ENCODE measurements around the gene NUDT14.

GRCh38 chr14:105201156-105201924 lies 20.2 kb upstream of the NUDT14 start:
- no peak for TF ChIP-seq ZNF565 (CRISPR knock-in tag; conservative IDR thresholded peaks at IDR 0.05; ENCODE audit: low read depth)
- no peak for TF ChIP-seq GLIS3 (CRISPR knock-in tag; IDR thresholded peaks at IDR 0.05)
- TF ChIP-seq ZFP30 (CRISPR knock-in tag; IDR thresholded peaks at IDR 0.05): no peak
- no peak for TF ChIP-seq PPARA (CRISPR knock-in tag; IDR thresholded peaks at IDR 0.05; ENCODE audit: borderline replicate concordance)
- TF ChIP-seq ZC3H10 (CRISPR knock-in tag; IDR thresholded peaks at IDR 0.05): no peak
- TF ChIP-seq ARNTL (CRISPR knock-in tag; IDR thresholded peaks at IDR 0.05; ENCODE audit: borderline replicate concordance, low read depth): no peak
- no peak for TF ChIP-seq PATZ1 (CRISPR knock-in tag; IDR thresholded peaks at IDR 0.05; ENCODE audit: borderline replicate concordance)
- no peak for TF ChIP-seq CREB5 (CRISPR knock-in tag; IDR thresholded peaks at IDR 0.05; ENCODE audit: low read depth)
- TF ChIP-seq RARB (CRISPR knock-in tag; IDR thresholded peaks at IDR 0.05): no peak
- no peak for TF ChIP-seq ZFP3 (CRISPR knock-in tag; IDR thresholded peaks at IDR 0.05)
- no peak for TF ChIP-seq ZNF8 (CRISPR knock-in tag; IDR thresholded peaks at IDR 0.05)
